GM18858 (cell line): ENCODE measurements around the gene RAB30.
A peak's percentile ranks its signal among the peaks of the same experiment; 100 is the strongest.
"Not testable (repeated sequence)": the region's sequence is repeated elsewhere in the genome, so short reads cannot be mapped to it uniquely, and the experiment has no call there.

Experiments used
- ATAC-seq: cut with Tn5 transposase; IDR thresholded peaks from one replicate; pipeline ENCODE4 v1.9.1; 2021; ENCODE audit not compliant: unreplicated experiment

Gene RAB30

GRCh38 chr11:83011333-83012167 lies 60.1 kb downstream of the RAB30 start:
- ATAC-seq: no peak

GRCh38 chr11:83009999-83010398 lies 61.7 kb downstream of the RAB30 start:
- no peak for ATAC-seq

GRCh38 chr11:83009136-83009535 lies 62.6 kb downstream of the RAB30 start:
- ATAC-seq: not testable (repeated sequence)

- ATAC-seq: no peak
These were observed 63.1 kb downstream of the RAB30 start for GRCh38 chr11:83008581-83008923.

- ATAC-seq: no peak
These were observed 63.7 kb downstream of the RAB30 start for GRCh38 chr11:83007909-83008580.

GRCh38 chr11:83007477-83007876 lies 64.2 kb downstream of the RAB30 start:
- ATAC-seq: no peak

- ATAC-seq: peak; percentile 70
These were observed 64.8 kb downstream of the RAB30 start for GRCh38 chr11:83006877-83007330.

- no peak for ATAC-seq
These were observed 66.7 kb downstream of the RAB30 start for GRCh38 chr11:83004746-83005556.

GRCh38 chr11:83002522-83002921 lies 69.2 kb downstream of the RAB30 start:
- no peak for ATAC-seq

GRCh38 chr11:83002053-83002452 lies 69.6 kb downstream of the RAB30 start:
- no peak for ATAC-seq

GRCh38 chr11:83000381-83000780 lies 71.3 kb downstream of the RAB30 start:
- no peak for ATAC-seq

- no peak for ATAC-seq
These were observed 72.5 kb downstream of the RAB30 start for GRCh38 chr11:82999232-82999631.

GRCh38 chr11:82998697-82999096 lies 73.0 kb downstream of the RAB30 start:
- ATAC-seq: no peak

- peak; percentile 85 for ATAC-seq
These were observed 74.6 kb downstream of the RAB30 start for GRCh38 chr11:82996966-82997606.

GRCh38 chr11:82995754-82996398 lies 75.8 kb downstream of the RAB30 start:
- peak; percentile 31 for ATAC-seq

GRCh38 chr11:82995235-82995634 lies 76.5 kb downstream of the RAB30 start:
- no peak for ATAC-seq

GRCh38 chr11:82994604-82995230 lies 77.0 kb downstream of the RAB30 start:
- no peak for ATAC-seq

GRCh38 chr11:82992223-82992622 lies 79.5 kb downstream of the RAB30 start:
- ATAC-seq: no peak

GRCh38 chr11:82989628-82990404 lies 81.9 kb downstream of the RAB30 start:
- no peak for ATAC-seq
